ENCODE measurements around the gene PALB2.
"Not testable (repeated sequence)": the region's sequence is repeated elsewhere in the genome, so short reads cannot be mapped to it uniquely, and the experiment has no call there.

The PALB2 gene

GRCh38 chr16:23642246-23642774 lies 1.2 kb upstream of the PALB2 start:
- no peak for DNase-seq

GRCh38 chr16:23640615-23640930 lies 537 bp downstream of the PALB2 start:
- no peak for DNase-seq

GRCh38 chr16:23635958-23636357 lies 5.2 kb downstream of the PALB2 start:
- DNase-seq, result no peak

- no peak for DNase-seq
Measured at GRCh38 chr16:23634461-23635036, 6.6 kb downstream of the PALB2 start.

- not testable (repeated sequence) for DNase-seq
Measured at GRCh38 chr16:23631874-23632273, 9.2 kb downstream of the PALB2 start.

GRCh38 chr16:23629516-23629915 lies 11.6 kb downstream of the PALB2 start:
- no peak for DNase-seq

- no peak for DNase-seq
Measured at GRCh38 chr16:23624092-23624491, 17.0 kb downstream of the PALB2 start.

- DNase-seq, result no peak
Measured at GRCh38 chr16:23615805-23616204, 25.3 kb downstream of the PALB2 start.

- no peak for DNase-seq
Measured at GRCh38 chr16:23611936-23612335, 29.2 kb downstream of the PALB2 start.

- not testable (repeated sequence) for DNase-seq
Measured at GRCh38 chr16:23610905-23611304, 30.2 kb downstream of the PALB2 start.

- no peak for DNase-seq
Measured at GRCh38 chr16:23609929-23610328, 31.2 kb downstream of the PALB2 start.

- DNase-seq, result no peak
Measured at GRCh38 chr16:23608194-23608593, 32.9 kb downstream of the PALB2 start.

GRCh38 chr16:23607726-23608125 lies 33.4 kb downstream of the PALB2 start:
- peak; percentile 9 for DNase-seq

- peak; percentile 64 for DNase-seq
Measured at GRCh38 chr16:23597003-23597756, 43.9 kb downstream of the PALB2 start.

- peak; percentile 97 for DNase-seq
Measured at GRCh38 chr16:23595951-23596720, 45.0 kb downstream of the PALB2 start, which contains the start of gene NDUFAB1. TSS of gene NDUFAB1 (minus strand) at chr16:23596316. CDS start at chr16:23596290, 26 bp downstream.

- peak; percentile 57 for DNase-seq
Measured at GRCh38 chr16:23595246-23595950, 45.7 kb downstream of the PALB2 start.

- DNase-seq, result peak; percentile 57
Measured at GRCh38 chr16:23594186-23594585, 46.9 kb downstream of the PALB2 start.

GRCh38 chr16:23590181-23590580 lies 50.9 kb downstream of the PALB2 start:
- no peak for DNase-seq

GRCh38 chr16:23587726-23588125 lies 53.4 kb downstream of the PALB2 start:
- DNase-seq, result no peak

GRCh38 chr16:23584186-23585076 lies 56.7 kb downstream of the PALB2 start:
- no peak for DNase-seq

GRCh38 chr16:23583271-23583670 lies 57.8 kb downstream of the PALB2 start:
- DNase-seq, result not testable (repeated sequence)

- no peak for DNase-seq
Measured at GRCh38 chr16:23581764-23582163, 59.3 kb downstream of the PALB2 start.

Measured in activated effector memory CD4-positive, alpha-beta T cell treated with anti-CD3 and anti-CD28 coated beads, Interleukin-2, amount 50 U/mL, for 16 hours (primary cell).